Activated CD4-positive, alpha-beta T cell treated with anti-CD3 and anti-CD28 coated beads, Interleukin-10, Interleukin-2, amounts not matched to agents 100 ng/mL and 50 ng/mL, durations not matched to agents 16 hours and 8 hours (primary cell): Measurements from ENCODE around the gene EIPR1.
A peak's percentile ranks its signal among the peaks of the same experiment; 100 is the strongest.

ENCODE experiments used
- DNase-seq: peaks from one replicate; pipeline ENCODE4 v3.0.0-alpha.2; 2020

Gene EIPR1

DNA sequence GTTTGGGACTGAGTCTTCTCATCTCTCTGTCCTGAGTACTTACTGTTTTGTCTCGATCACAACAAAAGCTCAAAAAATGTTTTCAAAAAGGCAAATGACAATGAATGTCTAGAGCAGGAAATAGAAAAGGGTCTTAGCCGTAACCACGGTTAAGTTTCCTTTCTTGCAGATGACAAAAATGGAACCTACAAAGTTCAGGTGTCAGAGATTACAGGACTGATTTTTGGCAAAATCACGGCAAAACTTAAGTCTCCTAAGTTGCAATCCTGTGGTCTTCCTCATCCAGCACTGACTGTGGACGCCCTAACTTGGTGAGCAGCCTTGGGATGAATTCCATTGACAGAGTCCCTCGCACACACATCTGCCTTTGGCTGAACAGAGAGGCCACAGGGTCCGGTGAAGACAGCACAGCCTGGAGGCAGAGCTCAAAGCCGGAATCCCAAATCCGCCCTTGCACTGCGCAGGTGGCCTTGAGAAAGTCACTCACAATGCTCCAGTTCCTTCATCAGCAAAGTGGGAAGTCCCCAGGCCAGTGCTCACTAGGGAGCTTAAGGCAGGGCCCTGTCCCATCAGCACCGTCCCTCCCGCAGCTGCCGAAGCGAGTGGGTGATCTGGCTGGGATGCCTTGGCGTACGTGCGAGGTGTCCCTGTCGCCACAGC, 55.2 kb downstream of the EIPR1 start:
- DNase-seq: no peak

DNA sequence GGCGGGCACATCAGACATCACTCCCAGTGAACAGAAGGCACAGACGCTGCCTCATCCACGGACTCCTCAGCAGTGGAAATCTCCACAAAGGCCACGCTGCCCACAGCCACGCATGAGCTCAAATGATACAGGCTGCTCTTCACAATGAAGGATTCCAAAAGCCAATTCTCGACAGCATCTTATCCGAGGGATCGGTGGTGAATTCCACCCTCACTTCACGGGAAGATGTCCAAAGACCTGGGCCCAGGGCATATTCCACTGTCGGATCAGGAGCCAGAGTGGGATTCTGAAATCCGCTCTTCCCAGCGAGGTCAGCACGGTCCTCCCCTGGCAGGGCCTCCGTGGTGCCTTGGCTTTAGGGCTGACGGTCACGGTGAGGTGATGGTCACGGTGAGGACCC, 55.8 kb downstream of the EIPR1 start:
- no peak for DNase-seq

DNA sequence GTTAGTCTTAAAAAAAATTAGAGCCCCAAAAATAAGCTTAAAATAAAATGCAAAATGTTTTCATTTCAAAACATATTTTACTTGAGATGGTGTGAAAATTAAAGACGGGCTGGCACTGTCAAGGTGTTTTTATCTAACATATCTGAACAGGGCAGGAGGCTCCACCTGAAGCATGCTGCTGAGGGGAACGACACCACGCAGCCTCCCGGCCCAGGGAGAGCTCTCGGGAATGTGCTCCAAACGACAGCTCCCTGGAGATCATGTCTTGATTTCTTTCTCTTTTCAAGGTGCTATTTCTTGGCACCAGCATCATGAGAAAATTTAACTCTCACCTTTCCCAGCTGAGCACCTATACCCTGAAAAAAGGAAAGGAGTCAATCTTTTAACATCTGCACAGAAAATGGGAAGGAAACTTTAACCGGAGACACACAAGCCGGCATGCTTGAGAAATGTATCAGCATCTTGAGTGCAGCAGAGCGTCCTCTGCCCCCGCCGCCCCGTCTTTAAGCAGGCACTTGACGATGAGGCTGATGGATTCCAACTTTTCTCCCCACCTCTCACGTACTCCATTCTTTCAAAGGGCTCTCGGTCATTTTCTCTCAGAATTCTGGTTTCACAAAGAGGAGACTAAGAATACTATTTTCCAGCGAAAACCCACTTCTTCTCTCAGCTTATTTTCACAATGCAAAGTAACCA, 56.6 kb downstream of the EIPR1 start:
- no peak for DNase-seq

DNA sequence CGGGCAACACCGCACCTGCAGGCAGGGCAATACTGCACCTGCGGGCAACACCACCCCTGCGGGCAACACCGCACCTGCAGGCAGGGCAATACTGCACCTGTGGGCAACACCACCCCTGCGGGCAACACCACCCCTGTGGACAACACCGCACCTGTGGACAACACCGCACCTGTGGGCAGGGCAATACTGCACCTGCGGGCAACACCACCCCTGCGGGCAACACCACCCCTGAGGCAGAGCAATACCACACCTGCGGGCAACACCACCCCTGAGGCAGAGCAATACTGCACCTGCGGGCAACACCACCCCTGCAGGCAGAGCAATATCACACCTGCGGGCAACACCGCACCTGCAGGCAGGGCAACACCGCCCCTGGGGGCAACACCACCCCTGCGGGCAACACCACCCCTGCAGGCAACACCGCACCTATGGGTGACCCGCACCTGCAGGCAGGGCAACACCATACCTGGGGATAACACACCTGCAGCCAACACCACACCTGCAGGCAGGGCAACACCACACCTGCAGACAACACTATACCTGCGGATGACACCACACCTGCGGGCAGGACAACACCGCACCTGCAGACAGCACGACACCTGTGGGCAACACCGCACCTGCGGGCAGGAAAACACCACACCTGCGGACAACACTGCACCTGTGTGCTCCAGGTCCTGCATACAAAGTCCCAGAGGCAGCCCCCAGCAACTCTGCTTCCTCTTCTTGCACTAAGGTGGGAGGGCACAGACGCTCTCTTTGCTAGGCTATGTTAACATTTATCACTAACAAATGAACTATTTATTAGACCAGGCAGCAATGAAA, 57.7 kb downstream of the EIPR1 start:
- DNase-seq: no peak

DNA sequence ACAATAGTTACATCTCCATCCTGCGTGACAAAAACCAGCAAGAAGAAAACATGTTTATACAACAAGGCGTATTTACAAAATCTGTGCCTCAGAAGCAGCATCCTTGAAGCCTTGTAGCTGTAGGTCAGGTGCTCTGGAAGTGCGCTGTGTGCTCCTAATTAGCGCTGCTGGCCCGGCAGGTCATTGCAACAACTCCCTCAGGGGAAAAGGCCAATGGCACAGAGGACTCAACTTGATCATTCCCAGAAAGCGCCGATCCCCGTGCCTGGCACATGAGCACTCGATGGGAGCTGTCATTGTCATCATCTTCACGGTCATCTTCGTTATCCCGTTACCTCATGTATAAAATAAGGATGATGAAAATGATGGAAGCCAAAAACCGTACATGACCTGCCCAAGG, 58.5 kb downstream of the EIPR1 start:
- DNase-seq: no peak

DNA sequence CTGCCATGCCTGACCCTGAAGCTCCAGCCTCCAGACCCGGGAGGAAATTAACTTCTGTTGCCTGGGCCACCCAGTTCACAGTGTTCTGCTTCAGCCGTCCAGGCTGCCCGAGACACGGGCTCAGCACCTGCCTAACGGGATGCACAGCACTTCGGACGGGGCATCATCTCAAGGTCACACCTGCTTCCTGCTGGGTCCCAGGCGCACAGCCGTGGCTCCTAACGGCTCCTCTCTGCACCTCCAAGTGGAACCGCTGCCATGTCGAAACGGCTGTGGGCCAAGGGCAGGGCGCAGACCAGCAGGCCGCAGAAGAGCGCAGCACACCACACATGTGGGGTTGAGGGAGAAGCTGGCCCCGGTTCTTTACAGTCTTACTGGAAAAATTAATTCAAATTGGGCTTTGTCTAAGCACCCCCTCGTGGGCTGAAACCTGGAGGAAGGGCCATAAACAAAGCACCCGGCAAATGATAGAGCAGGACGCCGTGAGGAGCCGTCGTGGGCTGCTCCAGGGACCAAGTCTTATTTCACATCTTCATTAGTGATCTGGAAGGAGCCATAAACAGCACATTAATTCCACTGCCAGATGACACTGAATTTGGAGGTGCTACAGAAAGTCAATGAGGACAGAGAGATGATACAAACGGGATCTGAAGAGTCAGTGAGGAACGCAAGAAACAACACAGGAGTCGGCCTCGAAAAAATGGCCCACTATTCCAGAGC, 59.6 kb downstream of the EIPR1 start:
- DNase-seq: no peak

DNA sequence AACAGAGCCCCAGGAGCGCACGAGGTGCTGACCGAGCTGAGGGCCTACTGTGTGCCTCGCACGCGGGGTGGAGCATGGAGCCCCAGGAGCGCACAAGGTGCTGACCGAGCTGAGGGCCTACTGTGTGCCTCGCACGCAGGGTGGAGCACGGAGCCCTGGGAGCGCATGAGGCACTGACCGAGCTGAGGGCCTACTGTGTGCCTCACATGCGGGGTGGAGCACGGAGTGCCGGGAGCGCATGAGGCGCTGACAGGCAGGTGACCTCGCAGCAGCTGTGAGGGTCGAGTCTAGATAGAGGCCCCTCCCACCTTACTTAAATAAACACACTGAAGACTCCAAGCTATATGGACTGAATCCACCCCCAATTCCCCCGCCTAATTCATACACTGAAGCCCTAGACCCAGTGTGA, 60.3 kb downstream of the EIPR1 start:
- DNase-seq: no peak

DNA sequence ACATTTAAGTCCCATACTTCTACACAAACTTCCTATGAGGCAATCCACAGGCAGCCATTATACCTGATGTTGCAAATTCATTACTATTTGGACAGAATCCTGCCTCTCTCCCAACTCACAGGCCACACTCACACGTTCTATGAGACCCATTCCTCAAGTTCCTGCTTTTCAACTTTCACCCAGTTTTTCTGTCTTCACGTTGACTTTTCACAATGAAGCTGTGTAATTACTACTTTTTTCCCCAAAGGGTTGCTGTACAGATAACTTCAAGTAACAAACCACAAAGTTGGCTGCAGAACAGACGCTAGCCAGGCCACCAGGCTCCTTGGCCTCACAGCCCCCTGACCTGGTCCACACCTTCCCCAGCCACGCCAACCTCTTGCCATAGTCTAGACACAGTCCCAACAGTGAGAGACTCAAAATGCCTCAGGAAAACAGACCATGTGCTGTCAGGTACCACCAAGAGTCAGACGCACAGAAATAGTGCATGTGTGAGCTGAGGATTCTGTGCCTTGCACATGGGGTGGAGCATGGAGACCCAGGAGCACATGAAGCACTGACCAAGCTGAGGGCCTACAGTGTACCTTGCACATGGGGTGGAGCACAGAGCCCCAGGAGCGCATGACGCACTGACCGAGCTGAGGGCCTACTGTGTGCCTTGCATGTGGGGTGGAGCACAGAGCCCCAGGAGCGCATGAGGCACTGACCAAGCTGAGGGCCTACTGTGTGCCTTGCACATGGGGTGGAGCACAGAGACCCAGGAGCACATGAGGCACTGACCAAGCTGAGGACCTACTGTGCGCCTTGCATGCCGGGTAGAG, 61.0 kb downstream of the EIPR1 start:
- no peak for DNase-seq

DNA sequence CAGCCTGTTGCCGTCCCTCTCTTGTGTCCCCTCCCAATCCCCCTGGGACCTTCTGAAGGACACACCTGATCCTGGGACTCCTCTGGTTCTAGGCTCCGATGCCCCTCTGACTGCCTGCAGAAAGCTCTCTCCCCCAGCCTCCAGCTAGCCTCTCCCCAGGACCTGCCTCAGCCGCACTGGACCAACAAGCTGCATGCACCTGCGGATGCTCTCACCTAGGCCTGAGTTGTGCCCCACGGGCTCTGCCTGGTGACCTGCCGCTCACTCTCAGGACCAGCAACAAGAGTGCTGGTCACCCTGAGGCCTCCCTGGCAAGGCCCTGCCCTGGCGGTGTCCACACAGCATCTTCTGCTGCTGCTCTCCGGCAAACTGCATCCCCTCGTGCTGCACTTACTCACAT, 63.0 kb downstream of the EIPR1 start:
- DNase-seq: no peak

DNA sequence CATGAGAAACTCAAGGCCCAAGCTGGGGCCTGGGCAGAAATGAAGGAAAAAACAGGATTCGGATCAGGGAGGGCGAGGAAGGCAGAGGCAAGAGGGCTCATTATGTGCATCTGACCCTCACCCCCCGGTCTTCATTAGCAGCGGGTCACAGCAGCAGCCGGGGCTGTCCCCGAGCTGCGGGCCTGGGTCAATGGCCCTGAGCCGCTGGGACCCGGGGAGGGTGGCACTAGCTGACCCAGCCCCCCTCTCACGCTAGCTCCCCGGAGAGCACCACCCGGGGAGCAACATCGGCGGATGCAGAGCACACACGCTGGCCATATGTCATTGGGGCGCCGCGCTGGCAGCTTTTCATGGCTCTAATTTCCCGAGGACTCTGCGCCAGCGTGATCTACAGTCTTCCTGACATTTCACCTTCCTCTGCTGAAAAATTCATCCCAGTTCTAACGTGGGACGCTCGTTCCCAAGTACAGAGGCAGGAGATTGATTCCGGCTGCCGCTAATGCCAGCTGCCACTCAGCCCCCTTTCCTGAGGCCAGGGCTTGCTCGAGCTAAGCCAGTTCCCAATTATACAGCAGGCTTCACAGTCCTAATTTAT, 63.7 kb downstream of the EIPR1 start:
- no peak for DNase-seq

DNA sequence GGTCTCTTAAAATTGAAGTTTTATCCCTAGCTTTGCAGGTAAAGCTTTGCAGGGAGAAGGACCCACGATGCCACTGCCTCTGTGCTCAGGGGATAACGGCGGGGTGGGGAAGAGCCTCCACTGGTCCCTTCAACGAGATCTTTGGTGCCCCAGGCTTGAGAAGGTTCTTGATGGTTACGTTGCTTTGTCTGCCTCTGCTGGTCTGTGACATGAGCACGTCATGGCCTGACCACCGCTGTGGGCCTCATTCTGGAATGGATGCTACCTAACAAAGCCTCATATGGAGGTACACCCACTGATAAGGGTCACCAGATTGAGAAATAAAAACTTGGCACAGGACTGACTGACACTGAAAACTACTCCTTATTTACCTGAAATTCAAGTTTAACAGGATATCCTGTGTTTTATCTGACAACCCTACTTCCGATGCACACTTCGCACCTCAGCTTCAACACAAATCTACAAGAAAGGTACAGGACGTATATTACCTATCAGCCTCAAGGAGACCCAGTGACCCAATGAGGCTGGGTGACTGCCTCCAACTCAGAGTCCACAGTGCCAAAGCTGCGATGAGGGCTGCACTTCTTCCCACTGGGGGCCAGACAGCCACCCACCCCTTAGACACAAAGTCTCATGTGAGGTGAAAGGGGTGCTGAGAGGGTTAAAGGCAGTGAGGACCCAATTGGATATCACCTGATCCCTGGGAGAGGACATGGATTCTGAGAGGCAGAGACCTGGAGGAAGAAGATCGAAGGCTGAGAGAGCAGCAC, 64.9 kb downstream of the EIPR1 start:
- no peak for DNase-seq

DNA sequence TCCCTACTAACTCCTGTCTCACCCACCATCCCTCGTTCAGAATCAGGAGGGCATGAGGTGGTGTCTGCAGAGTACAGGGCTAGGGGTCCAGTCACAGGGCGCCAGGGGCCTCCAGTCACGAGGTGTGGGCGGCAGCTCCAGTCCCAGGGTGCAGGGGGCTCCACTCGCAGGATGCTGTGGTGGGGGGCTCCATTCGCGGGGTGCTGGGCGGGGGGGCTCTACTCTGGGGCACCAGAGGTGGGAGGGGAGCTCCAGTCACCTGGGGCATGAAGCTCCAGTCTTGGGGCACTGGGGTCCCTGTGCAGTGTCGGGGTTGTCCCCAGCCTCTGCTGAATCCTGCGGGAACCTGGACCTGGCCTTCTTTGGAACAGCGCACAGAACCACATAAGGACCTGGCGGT, 66.0 kb downstream of the EIPR1 start:
- DNase-seq: no peak

DNA sequence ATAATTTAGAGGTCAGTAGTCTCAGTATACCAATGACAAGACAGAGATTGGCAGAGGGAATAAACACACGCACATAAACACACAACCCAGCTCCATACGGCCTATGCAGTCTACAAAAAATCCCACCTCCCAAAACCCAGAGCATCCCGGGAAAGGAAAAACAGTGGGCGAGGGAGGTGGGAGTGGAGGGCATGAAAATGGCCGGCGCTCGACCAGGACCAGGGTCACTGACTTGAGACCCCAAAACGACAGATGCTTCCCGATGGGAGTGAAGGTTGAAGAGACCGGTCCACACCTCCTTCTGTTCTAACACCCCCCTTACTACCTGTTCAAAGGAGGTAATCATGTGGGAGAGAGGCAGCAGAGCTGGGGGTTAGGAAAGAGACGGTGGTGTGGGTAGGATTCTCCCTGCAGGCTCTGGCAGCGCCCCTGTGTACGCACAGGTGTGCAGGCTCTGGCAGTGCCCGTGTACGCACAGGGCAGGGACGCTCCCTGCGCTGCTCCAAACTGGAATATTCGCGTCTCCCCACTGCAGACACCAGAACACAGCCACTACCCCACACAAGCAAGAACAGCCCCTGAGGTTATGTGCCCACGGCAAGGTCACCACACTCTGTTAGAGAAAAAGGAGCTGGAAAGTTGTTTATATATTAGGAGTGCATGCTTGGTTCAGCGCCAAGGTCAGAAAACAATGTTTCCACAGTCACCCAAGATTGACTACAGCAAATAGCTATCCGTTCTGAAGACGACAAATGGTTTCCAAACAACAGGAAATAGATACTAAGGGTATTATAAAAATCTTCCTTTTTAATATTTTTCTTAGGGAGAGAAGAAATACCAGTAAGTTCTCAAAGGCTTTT, 67.9 kb downstream of the EIPR1 start:
- DNase-seq: no peak

DNA sequence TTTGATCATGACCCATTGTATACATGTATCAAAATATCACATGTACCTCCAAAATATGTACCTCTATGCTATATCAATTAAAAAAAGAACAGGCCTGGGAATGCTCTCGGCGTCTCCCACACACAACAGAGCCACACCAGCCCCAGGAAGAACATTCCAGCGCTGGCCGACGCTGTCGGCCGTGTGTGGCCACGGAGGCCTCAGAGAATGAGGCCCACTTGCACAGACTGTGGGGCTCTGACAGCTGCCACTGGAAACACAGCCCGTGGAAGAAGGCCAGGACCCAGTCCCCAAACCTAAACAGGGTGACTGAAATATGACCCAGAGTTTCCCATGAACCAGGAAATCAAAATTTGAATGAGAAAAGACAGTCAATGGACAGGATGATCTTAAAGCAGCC, 69.7 kb downstream of the EIPR1 start:
- DNase-seq: no peak

DNA sequence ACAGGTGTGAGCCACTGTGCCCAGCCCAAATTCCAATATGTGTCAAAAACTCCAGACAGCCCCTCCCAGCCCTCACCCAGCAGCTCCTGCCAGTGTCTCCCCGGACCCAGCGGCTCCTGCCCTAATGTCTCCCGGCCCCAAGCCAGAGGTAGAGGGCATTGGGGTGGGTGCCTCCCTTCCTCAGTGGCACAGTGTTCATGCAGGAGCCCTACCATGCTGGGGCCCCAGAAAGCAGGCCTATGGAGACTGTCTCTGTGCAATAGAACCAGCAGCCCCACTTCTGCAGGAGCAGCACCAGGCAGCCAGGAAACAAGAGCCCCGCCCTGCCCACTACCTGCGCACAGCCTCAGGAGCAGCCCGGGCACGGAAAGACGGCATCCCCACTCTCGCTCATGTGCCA, 70.4 kb downstream of the EIPR1 start:
- DNase-seq: no peak

DNA sequence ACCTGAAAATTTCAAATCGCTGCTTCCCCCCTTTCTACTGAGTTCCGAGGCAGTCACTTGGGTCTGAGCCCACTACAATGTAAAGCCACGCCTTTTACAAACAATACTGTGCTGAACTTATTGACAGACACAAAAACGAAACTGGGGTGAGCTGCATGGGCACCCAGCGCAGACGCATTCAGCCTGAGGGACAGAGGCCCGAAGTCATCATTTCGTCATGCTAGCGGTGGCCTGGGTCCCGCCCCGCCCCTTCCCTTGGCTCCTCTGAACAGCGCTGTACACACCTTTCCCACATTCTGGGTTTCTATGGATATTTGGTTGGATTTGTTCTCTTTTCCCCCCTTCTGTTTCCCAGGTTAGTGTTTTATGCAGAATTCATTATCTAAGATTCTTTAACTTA, 71.7 kb downstream of the EIPR1 start:
- DNase-seq: no peak

DNA sequence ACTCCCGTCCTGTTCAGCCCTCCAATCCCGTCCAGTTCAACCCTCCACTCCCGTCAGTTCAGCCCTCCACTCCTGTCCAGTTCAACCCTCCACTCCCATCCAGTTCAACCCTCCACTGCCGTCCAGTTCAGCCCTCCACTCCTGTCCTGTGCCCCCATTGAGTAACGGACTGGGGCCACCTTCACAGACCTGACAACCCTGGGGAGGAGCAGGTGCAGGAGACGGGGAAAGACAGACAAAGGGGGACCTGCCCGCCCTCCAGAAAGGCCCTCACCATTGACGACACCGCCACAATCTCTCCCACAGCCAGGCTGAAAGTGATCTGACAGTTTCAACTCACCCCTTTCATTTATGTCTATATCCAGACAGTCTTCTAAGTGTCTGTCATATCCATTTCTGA, 72.2 kb downstream of the EIPR1 start:
- DNase-seq: no peak

DNA sequence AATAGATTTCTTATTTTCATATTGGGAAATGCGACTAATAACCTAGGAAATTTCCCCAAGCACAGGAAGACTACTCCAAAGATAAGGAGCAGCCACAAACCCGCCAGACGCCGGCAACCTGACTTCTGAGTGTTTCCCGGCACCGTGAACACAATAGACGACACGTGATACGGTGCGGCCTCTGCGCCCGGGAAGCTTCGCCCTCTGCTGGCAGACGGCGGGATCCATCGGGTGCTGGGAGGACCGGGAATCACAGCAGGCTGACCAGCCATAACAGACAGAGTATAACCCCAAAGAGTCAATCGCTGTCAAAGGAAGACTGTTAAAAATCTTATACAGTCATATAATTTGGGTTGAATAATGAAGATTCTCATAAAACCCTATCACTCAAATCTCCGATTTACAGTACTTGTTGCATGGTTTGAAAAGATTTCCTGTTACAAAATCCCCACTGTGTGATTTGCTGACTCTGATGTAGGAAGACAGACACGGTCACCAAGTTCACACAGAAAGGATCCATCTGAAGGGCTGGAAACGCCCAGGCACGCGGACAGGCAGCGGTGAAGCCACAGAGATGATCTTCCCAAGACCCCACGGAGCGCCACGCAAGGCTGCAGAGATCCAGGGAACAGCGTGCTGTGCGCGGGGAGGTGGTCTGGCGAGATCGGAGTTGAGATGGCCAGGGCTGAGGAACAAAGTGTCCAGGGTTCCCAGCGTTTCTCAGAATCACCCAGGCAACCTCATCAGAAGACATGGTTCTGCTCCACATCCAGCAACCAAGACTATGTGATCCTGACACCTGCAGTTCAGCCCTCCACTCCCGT, 73.8 kb downstream of the EIPR1 start:
- DNase-seq: peak; percentile 82
